HG03045 (cell line): ENCODE results near the gene SEMA4A.
A peak's percentile ranks its signal among the peaks of the same experiment; 100 is the strongest.

Experiments
- ATAC-seq: cut with Tn5 transposase; IDR thresholded peaks from one replicate; pipeline ENCODE4 v1.9.1; 2021; ENCODE audit warnings: mild to moderate bottlenecking, moderate library complexity; ENCODE audit not compliant: unreplicated experiment

SEMA4A gene

DNA sequence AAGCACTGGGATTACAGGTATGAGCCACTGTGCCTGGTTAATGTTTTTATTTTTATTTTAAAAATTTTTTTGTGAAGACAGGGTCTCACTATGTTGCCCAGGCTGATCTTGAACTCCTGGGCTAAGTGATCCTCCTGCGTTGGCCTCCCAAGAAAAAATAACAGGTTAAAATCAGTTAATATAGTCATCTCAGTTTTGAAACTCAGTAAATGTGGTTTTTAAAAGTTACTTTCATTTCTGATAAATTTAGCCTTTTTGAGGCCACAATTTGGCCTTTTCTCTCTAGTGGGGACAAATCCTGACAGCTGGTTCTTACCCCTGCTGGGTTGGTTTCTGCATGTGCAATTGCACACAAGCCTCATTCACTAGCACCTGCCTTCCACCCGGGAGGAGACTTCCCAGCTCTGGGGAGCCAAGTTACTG is 72.7 kb downstream of the SEMA4A start:
- peak; percentile 73 for ATAC-seq

DNA sequence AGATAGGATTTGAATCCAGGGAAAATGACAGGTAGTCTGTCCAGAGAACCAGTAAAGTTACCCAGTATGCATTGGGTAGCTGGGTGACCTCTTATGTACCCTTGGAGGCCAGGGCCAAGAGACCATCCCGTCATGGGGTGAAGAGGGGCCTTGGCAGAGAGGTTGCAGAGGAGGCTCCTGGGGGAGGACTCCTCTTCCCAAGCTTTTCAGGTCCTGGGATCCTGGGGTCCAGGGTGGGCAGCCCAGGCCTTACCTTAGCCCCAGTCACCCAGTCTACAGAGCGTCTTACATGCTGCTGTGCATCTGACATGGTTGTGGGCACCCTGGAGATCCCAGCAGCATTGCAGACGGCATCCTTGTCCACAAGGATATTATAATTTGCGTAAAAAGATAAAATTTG is 73.4 kb downstream of the SEMA4A start:
- no peak for ATAC-seq
